ENCODE measurements around the gene PLEKHA1. TPM values are rescaled to one million over a fixed set of nuclear protein-coding genes. Genes with fewer than 3 reads are reported as not detected.

The PLEKHA1 gene
- total RNA-seq, 2 experiments from 2014 or later = 5.5 to 7.3 TPM

GRCh38 chr10:122476333-122476695 lies 101.8 kb downstream of the PLEKHA1 start:
- TF ChIP-seq EZH2phosphoT487 (IDR thresholded peaks at IDR 0.05; ENCODE audit: borderline replicate concordance, low read depth, low read length) (no peak), CTCF (conservative IDR thresholded peaks at IDR 0.05; ENCODE audit: low read length) (no peak)
- Histone ChIP-seq H4K20me1 (ENCODE audit: insufficient read depth, low read length) (no peaks in the 10 kb centered on the region), H3K79me2 (ENCODE audit: insufficient read depth, low read depth, low read length) (no peaks in the 10 kb centered on the region), H2AFZ (ENCODE audit: low read length) (no peak overlapping the region), H3K4me2 (ENCODE audit: low read length) (no peak overlapping the region), H3K9me2 (ENCODE audit: insufficient read depth, low read length) (no peaks in the 10 kb centered on the region), H3K36me3 (ENCODE audit: insufficient read depth, low read length) (no peaks in the 10 kb centered on the region), H3K27ac (ENCODE audit: low read depth, low read length, poor library complexity, severe bottlenecking) (no peak overlapping the region), H3K4me3 (ENCODE audit: low read depth, low read length, poor library complexity, severe bottlenecking) (no peak overlapping the region), H3K4me1 (ENCODE audit: insufficient read depth, low read length, poor library complexity, severe bottlenecking) (no peaks in the 10 kb centered on the region), H3K9me3 (ENCODE audit: low read length) (no peaks in the 10 kb centered on the region)
- intact Hi-C loops (cut with micrococcal nuclease; ENCODE audit: unreplicated experiment) = no loop called here
- DNase-seq (ENCODE audit: low spot score) = no peak
- POLR2A ChIA-PET = no interaction called here
- CTCF ChIA-PET (ENCODE audit: unreplicated experiment) = no interaction called here
- no TSS peak for BruUV-seq (replicated peaks)

- no TSS peak for BruUV-seq (replicated peaks)
- H3K4me1 ChIP-seq (ENCODE audit: insufficient read depth, low read length, poor library complexity, severe bottlenecking) = no peaks in the 10 kb centered on the region
- H3K4me3 ChIP-seq (ENCODE audit: low read depth, low read length, poor library complexity, severe bottlenecking) = no peak overlapping the region
- H3K36me3 ChIP-seq (ENCODE audit: insufficient read depth, low read length) = no peaks in the 10 kb centered on the region
- intact Hi-C loops (cut with micrococcal nuclease; ENCODE audit: unreplicated experiment) = no loop called here
- TF ChIP-seq CTCF (conservative IDR thresholded peaks at IDR 0.05; ENCODE audit: low read length) = no peak
- TF ChIP-seq EZH2phosphoT487 (IDR thresholded peaks at IDR 0.05; ENCODE audit: borderline replicate concordance, low read depth, low read length) = no peak
- no peaks in the 10 kb centered on the region for H4K20me1 ChIP-seq (ENCODE audit: insufficient read depth, low read length)
- CTCF ChIA-PET (ENCODE audit: unreplicated experiment) = no interaction called here
- no peak overlapping the region for H2AFZ ChIP-seq (ENCODE audit: low read length)
- POLR2A ChIA-PET = interaction anchor here (0.7 kb wide), 1 partner anchor 1141 kb away, joined by 5 read pairs; no protein-coding TSS in a partner anchor
- no peaks in the 10 kb centered on the region for H3K9me3 ChIP-seq (ENCODE audit: low read length)
- no peak overlapping the region for H3K4me2 ChIP-seq (ENCODE audit: low read length)
- no peak overlapping the region for H3K27ac ChIP-seq (ENCODE audit: low read depth, low read length, poor library complexity, severe bottlenecking)
- no peaks in the 10 kb centered on the region for H3K9me2 ChIP-seq (ENCODE audit: insufficient read depth, low read length)
- DNase-seq (ENCODE audit: low spot score) = no peak
- no peaks in the 10 kb centered on the region for H3K79me2 ChIP-seq (ENCODE audit: insufficient read depth, low read depth, low read length)
Measured at GRCh38 chr10:122477436-122477835, 102.9 kb downstream of the PLEKHA1 start.

GRCh38 chr10:122478971-122479370 lies 104.5 kb downstream of the PLEKHA1 start:
- Histone ChIP-seq H3K4me2 (ENCODE audit: low read length) (no peak overlapping the region), H3K4me3 (ENCODE audit: low read depth, low read length, poor library complexity, severe bottlenecking) (no peak overlapping the region), H3K27ac (ENCODE audit: low read depth, low read length, poor library complexity, severe bottlenecking) (no peak overlapping the region), H3K36me3 (ENCODE audit: insufficient read depth, low read length) (no peaks in the 10 kb centered on the region), H2AFZ (ENCODE audit: low read length) (no peak overlapping the region), H3K9me2 (ENCODE audit: insufficient read depth, low read length) (no peaks in the 10 kb centered on the region), H3K9me3 (ENCODE audit: low read length) (no peaks in the 10 kb centered on the region), H4K20me1 (ENCODE audit: insufficient read depth, low read length) (no peaks in the 10 kb centered on the region), H3K79me2 (ENCODE audit: insufficient read depth, low read depth, low read length) (no peaks in the 10 kb centered on the region), H3K4me1 (ENCODE audit: insufficient read depth, low read length, poor library complexity, severe bottlenecking) (no peaks in the 10 kb centered on the region)
- TF ChIP-seq EZH2phosphoT487 (IDR thresholded peaks at IDR 0.05; ENCODE audit: borderline replicate concordance, low read depth, low read length) (no peak), CTCF (conservative IDR thresholded peaks at IDR 0.05; ENCODE audit: low read length) (no peak)
- BruUV-seq (replicated peaks) = no TSS peak
- ChIA-PET POLR2A (no interaction called here), CTCF (ENCODE audit: unreplicated experiment) (no interaction called here)
- intact Hi-C loops (cut with micrococcal nuclease; ENCODE audit: unreplicated experiment) = no loop called here
- DNase-seq (ENCODE audit: low spot score) = no peak

Data from OCI-LY7 (cell line).